GM19455 (cell line): ENCODE data around the gene C1QL4.

Experiments
- ATAC-seq: cut with Tn5 transposase; IDR thresholded peaks from one replicate; pipeline ENCODE4 v1.9.1; 2021; ENCODE audit not compliant: unreplicated experiment

The C1QL4 gene

GRCh38 chr12:49348781-49349180, 11.8 kb upstream of the C1QL4 start:
- ATAC-seq = no peak

- ATAC-seq = no peak
These were observed 10.6 kb upstream of the C1QL4 start for GRCh38 chr12:49347311-49348193.

GRCh38 chr12:49346659-49347310, 9.8 kb upstream of the C1QL4 start, which contains the start of gene DNAJC22:
Gene DNAJC22 (plus strand): TSS chr12:49346888. CDS start chr12:49348873, 1,985 bp downstream.
- no peak for ATAC-seq

- ATAC-seq = no peak
These were observed 9.1 kb upstream of the C1QL4 start for GRCh38 chr12:49345825-49346658.

GRCh38 chr12:49345051-49345824, 8.2 kb upstream of the C1QL4 start:
- no peak for ATAC-seq

- no peak for ATAC-seq
These were observed 7.6 kb upstream of the C1QL4 start for GRCh38 chr12:49344486-49345050.

GRCh38 chr12:49342914-49343731, 6.1 kb upstream of the C1QL4 start:
- no peak for ATAC-seq

- ATAC-seq = peak; percentile 65
These were observed 5.3 kb upstream of the C1QL4 start for GRCh38 chr12:49342066-49342913.

GRCh38 chr12:49341777-49342065, 4.7 kb upstream of the C1QL4 start:
- no peak for ATAC-seq

- ATAC-seq = no peak
These were observed 4.2 kb upstream of the C1QL4 start for GRCh38 chr12:49340971-49341776.

- ATAC-seq = no peak
These were observed 3.3 kb upstream of the C1QL4 start for GRCh38 chr12:49340095-49340870.

GRCh38 chr12:49339464-49339861, 2.5 kb upstream of the C1QL4 start:
- no peak for ATAC-seq

GRCh38 chr12:49338830-49339463, 2.0 kb upstream of the C1QL4 start:
- ATAC-seq = no peak

- ATAC-seq = no peak
These were observed 888 bp downstream of the C1QL4 start for GRCh38 chr12:49335955-49336644.

- ATAC-seq = no peak
These were observed 1.7 kb downstream of the C1QL4 start for GRCh38 chr12:49335118-49335954.
